ENCODE results near the gene RPTOR.
"Not testable (repeated sequence)": the region's sequence is repeated elsewhere in the genome, so short reads cannot be mapped to it uniquely, and the experiment has no call there.

Gene RPTOR

GRCh38 chr17:80615376-80615775 is 70.7 kb downstream of the RPTOR start:
- WGBS (ENCODE audit: insufficient coverage, insufficient read length): no CpG with 5 or more reads among the region's 4 CpGs
- no peaks in the 10 kb centered on the region for H3K9me3 ChIP-seq (ENCODE audit: control insufficient read depth, insufficient read depth, low read length)
- no peak overlapping the region for H3K4me3 ChIP-seq (ENCODE audit: low read length)
- H3K27ac ChIP-seq (ENCODE audit: low read length): no peak overlapping the region
- H3K27me3 ChIP-seq (ENCODE audit: control insufficient read depth, insufficient read depth, low read length): no peaks in the 10 kb centered on the region; the same call in 1 of the 2 replicates
- no peaks in the 10 kb centered on the region for H3K36me3 ChIP-seq (ENCODE audit: control insufficient read depth, insufficient read depth, low read length)
- no peak for DNase-seq (ENCODE audit: low read depth, low spot score)
- no peaks in the 10 kb centered on the region for H3K4me1 ChIP-seq (ENCODE audit: control insufficient read depth, insufficient read depth, low read length)

DNA sequence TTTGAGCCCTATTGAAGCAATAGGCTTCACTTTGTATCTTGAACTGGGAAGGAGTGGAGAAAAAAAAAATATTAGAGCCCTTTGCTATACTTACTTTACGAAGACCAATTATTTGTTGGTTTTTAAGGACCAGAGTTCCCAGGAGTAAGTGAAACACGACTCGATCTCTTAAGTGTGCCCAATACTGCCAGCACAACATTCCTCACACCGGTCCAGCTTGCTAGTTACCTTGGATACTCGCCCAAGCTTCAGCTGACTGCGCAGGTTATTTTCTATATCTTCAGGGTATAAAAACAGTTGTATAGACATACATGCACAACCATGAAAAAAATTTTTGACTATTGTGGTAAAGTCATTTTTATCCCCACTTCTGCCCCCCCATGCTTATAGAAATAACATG is 72.1 kb downstream of the RPTOR start:
- H3K9me3 ChIP-seq (ENCODE audit: control insufficient read depth, insufficient read depth, low read length): no peaks in the 10 kb centered on the region
- no peaks in the 10 kb centered on the region for H3K27me3 ChIP-seq (ENCODE audit: control insufficient read depth, insufficient read depth, low read length)
- H3K4me3 ChIP-seq (ENCODE audit: low read length): no peak overlapping the region
- H3K36me3 ChIP-seq (ENCODE audit: control insufficient read depth, insufficient read depth, low read length): no peaks in the 10 kb centered on the region
- WGBS (ENCODE audit: insufficient coverage, insufficient read length): no CpG with 5 or more reads among the region's 6 CpGs
- H3K4me1 ChIP-seq (ENCODE audit: control insufficient read depth, insufficient read depth, low read length): no peaks in the 10 kb centered on the region
- no peak for DNase-seq (ENCODE audit: low read depth, low spot score)
- H3K27ac ChIP-seq (ENCODE audit: low read length): no peak overlapping the region

DNA sequence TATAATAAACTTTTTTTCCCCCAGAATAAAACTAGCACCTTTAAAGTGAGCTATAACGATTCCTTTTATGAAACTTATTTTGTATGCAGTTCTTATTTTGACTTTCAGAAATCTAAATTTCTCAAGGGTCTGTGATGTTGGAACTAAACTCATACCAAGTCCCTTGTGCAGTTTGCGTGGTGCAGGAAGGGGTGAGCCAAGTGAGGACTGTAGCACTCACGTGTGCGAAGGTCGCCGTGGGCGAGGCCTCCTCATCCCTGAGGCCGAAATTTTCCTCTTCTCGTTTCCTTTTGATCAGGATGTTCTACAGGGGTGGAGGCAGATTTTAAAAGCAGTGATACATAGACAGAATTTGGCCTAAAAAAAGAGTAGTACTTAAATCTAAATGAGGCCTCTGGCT is 73.7 kb downstream of the RPTOR start:
- Histone ChIP-seq H3K4me1 (ENCODE audit: control insufficient read depth, insufficient read depth, low read length) (no peaks in the 10 kb centered on the region), H3K36me3 (ENCODE audit: control insufficient read depth, insufficient read depth, low read length) (no peaks in the 10 kb centered on the region), H3K9me3 (ENCODE audit: control insufficient read depth, insufficient read depth, low read length) (no peaks in the 10 kb centered on the region), H3K27me3 (ENCODE audit: control insufficient read depth, insufficient read depth, low read length) (no peaks in the 10 kb centered on the region), H3K4me3 (ENCODE audit: low read length) (no peak overlapping the region), H3K27ac (ENCODE audit: low read length) (no peak overlapping the region)
- DNase-seq (ENCODE audit: low read depth, low spot score): no peak
- WGBS (ENCODE audit: insufficient coverage, insufficient read length): no CpG with 5 or more reads among the region's 9 CpGs

DNA sequence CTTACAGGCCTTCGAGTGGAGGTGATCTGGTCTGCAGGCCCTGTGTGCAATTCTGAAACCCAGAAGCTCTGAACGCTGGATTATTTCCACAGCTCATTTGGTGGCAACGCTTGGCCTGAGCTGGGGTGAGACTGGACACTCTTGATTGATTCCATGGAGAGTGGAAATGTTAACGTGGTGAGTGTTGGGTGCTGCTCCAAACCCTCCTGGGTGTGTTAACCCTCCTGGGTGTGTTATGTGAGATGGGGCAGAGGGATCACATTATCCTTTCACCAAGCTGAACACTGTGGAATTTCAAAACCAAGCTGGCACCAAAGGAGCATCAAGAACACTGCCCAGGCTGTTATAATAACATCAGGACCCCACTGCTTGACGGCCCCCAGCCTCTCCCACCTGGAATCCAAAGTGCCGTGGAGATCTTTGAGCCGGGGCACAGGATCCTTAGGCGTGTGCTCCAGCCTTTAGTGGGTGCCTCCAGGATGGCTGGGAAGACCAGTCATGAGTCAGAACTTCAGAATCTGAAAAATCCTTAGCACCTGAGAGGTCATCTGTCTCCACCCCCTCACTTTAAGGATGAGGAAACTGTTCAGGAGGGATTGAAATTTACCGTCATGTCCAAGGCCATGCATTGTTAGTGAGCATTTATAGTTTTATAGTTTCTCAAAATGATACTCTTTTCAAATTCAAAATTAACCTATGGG is 75.0 kb downstream of the RPTOR start:
- H3K4me1 ChIP-seq (ENCODE audit: control insufficient read depth, insufficient read depth, low read length): no peaks in the 10 kb centered on the region
- no CpG with 5 or more reads among the region's 9 CpGs for WGBS (ENCODE audit: insufficient coverage, insufficient read length)
- DNase-seq (ENCODE audit: low read depth, low spot score): no peak

DNA sequence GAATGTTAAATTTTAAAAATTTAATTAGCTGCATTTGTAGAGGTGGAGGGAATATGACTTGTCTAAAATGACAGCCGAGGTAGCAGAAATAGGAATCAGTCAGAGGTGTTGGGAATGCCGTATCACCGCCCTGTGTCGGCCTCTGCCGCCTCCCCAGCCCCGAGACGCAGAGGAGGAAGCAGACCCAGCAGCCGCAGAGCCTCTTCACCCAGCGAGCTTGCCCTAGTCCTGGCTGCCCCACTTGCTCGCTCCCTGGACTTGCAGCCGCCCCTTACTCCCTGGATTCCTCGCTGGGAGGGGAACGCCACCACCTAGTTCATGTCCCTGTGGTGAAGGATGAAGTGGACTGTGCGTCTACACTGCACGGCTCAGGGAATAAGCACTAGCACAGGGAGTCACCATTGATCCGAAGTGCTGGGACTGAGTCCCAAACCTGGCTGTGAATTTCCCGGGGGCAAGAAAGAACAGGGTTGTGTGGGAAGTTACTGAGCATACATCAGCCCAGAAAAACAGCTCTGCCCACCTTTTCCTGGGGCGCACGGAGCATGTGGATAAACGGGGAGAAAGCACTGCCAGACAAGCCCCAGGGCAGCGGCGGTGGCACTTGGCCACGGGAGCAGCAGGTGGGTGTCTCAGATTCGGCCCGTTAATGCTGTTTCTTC is 76.8 kb downstream of the RPTOR start:
- no peaks in the 10 kb centered on the region for H3K27me3 ChIP-seq (ENCODE audit: control insufficient read depth, insufficient read depth, low read length)
- H3K9me3 ChIP-seq (ENCODE audit: control insufficient read depth, insufficient read depth, low read length): no peaks in the 10 kb centered on the region
- no peak overlapping the region for H3K27ac ChIP-seq (ENCODE audit: low read length)
- H3K36me3 ChIP-seq (ENCODE audit: control insufficient read depth, insufficient read depth, low read length): no peaks in the 10 kb centered on the region
- no peak for DNase-seq (ENCODE audit: low read depth, low spot score)
- H3K4me3 ChIP-seq (ENCODE audit: low read length): no peak overlapping the region
- no CpG with 5 or more reads among the region's 25 CpGs for WGBS (ENCODE audit: insufficient coverage, insufficient read length)
- no peaks in the 10 kb centered on the region for H3K4me1 ChIP-seq (ENCODE audit: control insufficient read depth, insufficient read depth, low read length)

More for the DNA sequence above, 75.0 kb downstream of the RPTOR start:
- Histone ChIP-seq H3K9me3 (ENCODE audit: control insufficient read depth, insufficient read depth, low read length) (no peaks in the 10 kb centered on the region), H3K27me3 (ENCODE audit: control insufficient read depth, insufficient read depth, low read length) (no peaks in the 10 kb centered on the region), H3K4me3 (ENCODE audit: low read length) (no peak overlapping the region), H3K36me3 (ENCODE audit: control insufficient read depth, insufficient read depth, low read length) (no peaks in the 10 kb centered on the region), H3K27ac (ENCODE audit: low read length) (no peak overlapping the region)

GRCh38 chr17:80621997-80622357 is 77.3 kb downstream of the RPTOR start:
- H3K27me3 ChIP-seq (ENCODE audit: control insufficient read depth, insufficient read depth, low read length): no peaks in the 10 kb centered on the region
- H3K9me3 ChIP-seq (ENCODE audit: control insufficient read depth, insufficient read depth, low read length): no peaks in the 10 kb centered on the region
- WGBS (ENCODE audit: insufficient coverage, insufficient read length): no CpG with 5 or more reads among the region's 3 CpGs
- DNase-seq (ENCODE audit: low read depth, low spot score): no peak
- H3K27ac ChIP-seq (ENCODE audit: low read length): no peak overlapping the region
- no peak overlapping the region for H3K4me3 ChIP-seq (ENCODE audit: low read length)
- H3K4me1 ChIP-seq (ENCODE audit: control insufficient read depth, insufficient read depth, low read length): no peaks in the 10 kb centered on the region
- no peaks in the 10 kb centered on the region for H3K36me3 ChIP-seq (ENCODE audit: control insufficient read depth, insufficient read depth, low read length)

GRCh38 chr17:80624864-80625263 is 80.2 kb downstream of the RPTOR start:
- Histone ChIP-seq H3K27ac (ENCODE audit: low read length) (no peak overlapping the region), H3K9me3 (ENCODE audit: control insufficient read depth, insufficient read depth, low read length) (no peaks in the 10 kb centered on the region), H3K4me1 (ENCODE audit: control insufficient read depth, insufficient read depth, low read length) (no peaks in the 10 kb centered on the region), H3K4me3 (ENCODE audit: low read length) (no peak overlapping the region), H3K27me3 (ENCODE audit: control insufficient read depth, insufficient read depth, low read length) (no peaks in the 10 kb centered on the region), H3K36me3 (ENCODE audit: control insufficient read depth, insufficient read depth, low read length) (no peaks in the 10 kb centered on the region)
- no CpG with 5 or more reads among the region's 14 CpGs for WGBS (ENCODE audit: insufficient coverage, insufficient read length)
- DNase-seq (ENCODE audit: low read depth, low spot score): no peak

GRCh38 chr17:80625627-80626026 is 81.0 kb downstream of the RPTOR start:
- no CpG with 5 or more reads among the region's 14 CpGs for WGBS (ENCODE audit: insufficient coverage, insufficient read length)
- Histone ChIP-seq H3K9me3 (ENCODE audit: control insufficient read depth, insufficient read depth, low read length) (no peaks in the 10 kb centered on the region), H3K27me3 (ENCODE audit: control insufficient read depth, insufficient read depth, low read length) (no peaks in the 10 kb centered on the region), H3K4me1 (ENCODE audit: control insufficient read depth, insufficient read depth, low read length) (no peaks in the 10 kb centered on the region), H3K27ac (ENCODE audit: low read length) (no peak overlapping the region), H3K4me3 (ENCODE audit: low read length) (no peak overlapping the region), H3K36me3 (ENCODE audit: control insufficient read depth, insufficient read depth, low read length) (no peaks in the 10 kb centered on the region)
- no peak for DNase-seq (ENCODE audit: low read depth, low spot score)

DNA sequence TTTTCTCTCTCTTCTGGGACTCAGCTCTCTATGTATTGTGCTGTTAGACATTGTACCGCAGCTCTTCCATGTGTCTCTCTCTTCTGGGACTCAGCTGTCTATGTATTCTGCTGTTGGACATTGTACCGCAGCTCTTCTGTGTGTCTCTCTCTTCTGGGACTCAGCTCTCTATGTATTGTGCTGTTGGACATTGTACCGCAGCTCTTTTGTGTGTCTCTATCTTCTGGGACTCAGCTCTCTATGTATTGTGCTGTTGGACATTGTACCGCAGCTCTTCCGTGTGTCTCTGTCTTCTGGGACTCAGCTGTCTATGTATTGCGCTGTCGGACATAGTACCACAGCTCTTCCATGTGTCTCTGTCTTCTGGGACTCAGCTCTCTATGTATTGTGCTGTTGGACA is 84.2 kb downstream of the RPTOR start:
- H3K9me3 ChIP-seq (ENCODE audit: control insufficient read depth, insufficient read depth, low read length); H3K36me3 ChIP-seq (ENCODE audit: control insufficient read depth, insufficient read depth, low read length); H3K27ac ChIP-seq (ENCODE audit: low read length); H3K27me3 ChIP-seq (ENCODE audit: control insufficient read depth, insufficient read depth, low read length); H3K4me3 ChIP-seq (ENCODE audit: low read length); H3K4me1 ChIP-seq (ENCODE audit: control insufficient read depth, insufficient read depth, low read length); DNase-seq (ENCODE audit: low read depth, low spot score): not testable (repeated sequence)
- WGBS (ENCODE audit: insufficient coverage, insufficient read length): no CpG with 5 or more reads among the region's 7 CpGs

DNA sequence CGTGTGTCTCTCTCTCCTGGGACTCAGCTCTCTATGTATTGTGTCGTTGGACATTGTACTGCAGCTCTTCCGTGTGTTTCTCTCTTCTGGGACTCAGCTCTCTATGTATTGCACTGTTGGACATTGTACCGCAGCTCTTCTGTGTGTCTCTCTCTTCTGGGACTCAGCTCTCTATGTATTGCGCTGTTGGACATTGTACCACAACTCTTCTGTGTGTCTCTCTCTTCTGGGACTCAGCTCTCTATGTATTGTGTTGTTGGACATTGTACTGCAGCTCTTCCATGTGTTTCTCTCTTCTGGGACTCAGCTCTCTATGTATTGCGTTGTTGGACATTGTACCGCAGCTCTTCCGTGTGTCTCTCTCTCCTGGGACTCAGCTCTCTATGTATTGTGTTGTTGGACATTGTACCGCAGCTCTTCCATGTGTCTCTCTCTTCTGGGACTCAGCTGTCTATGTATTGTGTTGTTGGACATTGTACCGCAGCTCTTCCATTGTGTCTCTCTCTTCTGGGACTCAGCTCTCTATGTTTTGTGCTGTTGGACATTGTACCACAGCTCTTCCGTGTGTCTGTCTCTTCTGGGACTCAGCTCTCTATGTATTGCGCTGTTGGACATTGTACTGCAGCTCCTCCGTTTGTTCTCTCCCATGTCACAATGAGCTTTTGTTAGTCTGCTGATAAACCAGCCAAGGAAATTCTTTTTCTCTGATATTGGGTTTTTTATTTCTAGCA is 84.8 kb downstream of the RPTOR start:
- no peak for DNase-seq (ENCODE audit: low read depth, low spot score)
- no peaks in the 10 kb centered on the region for H3K27me3 ChIP-seq (ENCODE audit: control insufficient read depth, insufficient read depth, low read length)
- no CpG with 5 or more reads among the region's 13 CpGs for WGBS (ENCODE audit: insufficient coverage, insufficient read length)

More for the DNA sequence above, 84.8 kb downstream of the RPTOR start:
- no peaks in the 10 kb centered on the region; the same call in 1 of the 2 replicates for H3K4me1 ChIP-seq (ENCODE audit: control insufficient read depth, insufficient read depth, low read length)
- no peak overlapping the region for H3K27ac ChIP-seq (ENCODE audit: low read length)
- H3K9me3 ChIP-seq (ENCODE audit: control insufficient read depth, insufficient read depth, low read length): no peaks in the 10 kb centered on the region
- H3K4me3 ChIP-seq (ENCODE audit: low read length): no peak overlapping the region
- H3K36me3 ChIP-seq (ENCODE audit: control insufficient read depth, insufficient read depth, low read length): no peaks in the 10 kb centered on the region
